ENCODE data around the gene PXMP4. TPM values are rescaled to one million over a fixed set of nuclear protein-coding genes. Genes with fewer than 3 reads are reported as not detected.

PXMP4 gene
- polyA plus RNA-seq, 1 donor from 2014 or later: 3.1 TPM

DNA sequence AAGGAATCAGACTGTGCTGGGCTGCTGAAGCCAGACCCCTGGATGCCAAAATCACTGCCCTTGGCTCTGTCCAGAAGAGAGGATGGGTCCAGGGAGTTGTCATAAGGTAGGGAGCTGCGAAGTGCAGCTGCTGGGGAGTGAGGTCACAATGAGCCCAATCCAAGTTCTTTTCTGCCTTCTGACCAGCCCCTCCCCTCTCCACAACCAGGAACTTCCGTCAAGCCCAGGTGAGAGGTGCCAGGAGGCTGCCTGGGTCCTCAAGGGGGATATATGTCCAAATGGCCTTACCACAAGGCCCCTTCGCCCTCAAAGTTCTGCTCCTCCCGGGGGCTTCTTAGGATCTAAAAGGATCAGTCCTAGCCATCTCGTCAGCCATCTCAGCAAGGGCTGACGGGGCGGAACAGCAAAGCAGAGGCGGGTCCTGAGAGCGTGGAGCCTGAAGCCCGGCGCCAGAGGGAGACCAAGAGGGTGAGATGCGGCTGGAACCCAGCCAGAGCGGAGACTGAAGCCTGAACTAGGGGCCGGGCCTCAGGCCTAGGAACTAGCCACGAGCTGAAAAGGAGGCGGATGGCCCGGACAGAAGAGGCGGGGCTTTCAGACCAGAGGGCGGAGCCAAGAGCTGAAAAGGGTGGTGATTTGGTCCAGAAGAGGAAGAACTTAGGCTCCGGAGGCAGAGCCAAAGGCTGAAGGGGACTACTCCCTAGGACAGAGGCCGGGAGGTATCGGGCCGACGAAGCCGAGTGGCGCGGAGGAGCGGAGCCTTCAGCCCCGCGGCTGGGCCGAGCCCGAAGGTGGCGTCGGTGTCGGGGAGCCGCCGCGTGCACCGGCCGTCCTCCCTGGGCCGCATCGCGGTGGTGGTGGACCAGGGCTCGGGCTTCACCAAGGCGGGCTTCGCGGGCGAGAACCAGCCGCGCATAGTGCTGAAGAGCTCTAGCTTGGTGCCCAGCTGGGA is 53.5 kb downstream of the PXMP4 start, which contains the start of gene ACTL10:
Gene ACTL10, plus strand, starts transcription at position 651 of the 952 bp plus-strand sequence. CDS start 555 bp downstream, outside the sequence.
- Histone ChIP-seq H3K4me2 (ENCODE audit: low read length) (no peak within 1 kb of the TSS), H3F3A (ENCODE audit: insufficient read depth, low read length, poor library complexity, severe bottlenecking) (no peaks in the 10 kb centered on the region), H3K4me3 (ENCODE audit: low read length) (no peak within 1 kb of the TSS), H2AFZ (ENCODE audit: low read depth, low read length) (no peak within 1 kb of the TSS), H3K27ac (ENCODE audit: low read length) (no peak within 1 kb of the TSS), H3K79me2 (replicated peaks; ENCODE audit: insufficient read depth, low read length) (no peaks in the 10 kb centered on the region), H3K36me3 (ENCODE audit: insufficient read depth, low read length) (no peaks in the 10 kb centered on the region), H4K20me1 (ENCODE audit: insufficient read depth) (no peaks in the 10 kb centered on the region), H3K9me3 (ENCODE audit: low read length) (no peaks in the 10 kb centered on the region), H3K27me3 (ENCODE audit: insufficient read depth, low read depth, low read length) (no peaks in the 10 kb centered on the region), H3K9ac (ENCODE audit: low read length) (no peak within 1 kb of the TSS), H3K9me2 (ENCODE audit: insufficient read depth, low read length) (no peaks in the 10 kb centered on the region)
- no peak for TF ChIP-seq EP300 (conservative IDR thresholded peaks at IDR 0.05; ENCODE audit: poor library complexity, severe bottlenecking)
- TF ChIP-seq, protein P1, sequence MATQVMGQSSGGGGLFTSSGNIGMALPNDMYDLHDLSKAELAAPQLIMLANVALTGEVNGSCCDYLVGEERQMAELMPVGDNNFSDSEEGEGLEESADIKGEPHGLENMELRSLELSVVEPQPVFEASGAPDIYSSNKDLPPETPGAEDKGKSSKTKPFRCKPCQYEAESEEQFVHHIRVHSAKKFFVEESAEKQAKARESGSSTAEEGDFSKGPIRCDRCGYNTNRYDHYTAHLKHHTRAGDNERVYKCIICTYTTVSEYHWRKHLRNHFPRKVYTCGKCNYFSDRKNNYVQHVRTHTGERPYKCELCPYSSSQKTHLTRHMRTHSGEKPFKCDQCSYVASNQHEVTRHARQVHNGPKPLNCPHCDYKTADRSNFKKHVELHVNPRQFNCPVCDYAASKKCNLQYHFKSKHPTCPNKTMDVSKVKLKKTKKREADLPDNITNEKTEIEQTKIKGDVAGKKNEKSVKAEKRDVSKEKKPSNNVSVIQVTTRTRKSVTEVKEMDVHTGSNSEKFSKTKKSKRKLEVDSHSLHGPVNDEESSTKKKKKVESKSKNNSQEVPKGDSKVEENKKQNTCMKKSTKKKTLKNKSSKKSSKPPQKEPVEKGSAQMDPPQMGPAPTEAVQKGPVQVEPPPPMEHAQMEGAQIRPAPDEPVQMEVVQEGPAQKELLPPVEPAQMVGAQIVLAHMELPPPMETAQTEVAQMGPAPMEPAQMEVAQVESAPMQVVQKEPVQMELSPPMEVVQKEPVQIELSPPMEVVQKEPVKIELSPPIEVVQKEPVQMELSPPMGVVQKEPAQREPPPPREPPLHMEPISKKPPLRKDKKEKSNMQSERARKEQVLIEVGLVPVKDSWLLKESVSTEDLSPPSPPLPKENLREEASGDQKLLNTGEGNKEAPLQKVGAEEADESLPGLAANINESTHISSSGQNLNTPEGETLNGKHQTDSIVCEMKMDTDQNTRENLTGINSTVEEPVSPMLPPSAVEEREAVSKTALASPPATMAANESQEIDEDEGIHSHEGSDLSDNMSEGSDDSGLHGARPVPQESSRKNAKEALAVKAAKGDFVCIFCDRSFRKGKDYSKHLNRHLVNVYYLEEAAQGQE (IDR thresholded peaks at IDR 0.05; ENCODE audit: borderline replicate concordance): no peak
- TF ChIP-seq, protein P2, sequence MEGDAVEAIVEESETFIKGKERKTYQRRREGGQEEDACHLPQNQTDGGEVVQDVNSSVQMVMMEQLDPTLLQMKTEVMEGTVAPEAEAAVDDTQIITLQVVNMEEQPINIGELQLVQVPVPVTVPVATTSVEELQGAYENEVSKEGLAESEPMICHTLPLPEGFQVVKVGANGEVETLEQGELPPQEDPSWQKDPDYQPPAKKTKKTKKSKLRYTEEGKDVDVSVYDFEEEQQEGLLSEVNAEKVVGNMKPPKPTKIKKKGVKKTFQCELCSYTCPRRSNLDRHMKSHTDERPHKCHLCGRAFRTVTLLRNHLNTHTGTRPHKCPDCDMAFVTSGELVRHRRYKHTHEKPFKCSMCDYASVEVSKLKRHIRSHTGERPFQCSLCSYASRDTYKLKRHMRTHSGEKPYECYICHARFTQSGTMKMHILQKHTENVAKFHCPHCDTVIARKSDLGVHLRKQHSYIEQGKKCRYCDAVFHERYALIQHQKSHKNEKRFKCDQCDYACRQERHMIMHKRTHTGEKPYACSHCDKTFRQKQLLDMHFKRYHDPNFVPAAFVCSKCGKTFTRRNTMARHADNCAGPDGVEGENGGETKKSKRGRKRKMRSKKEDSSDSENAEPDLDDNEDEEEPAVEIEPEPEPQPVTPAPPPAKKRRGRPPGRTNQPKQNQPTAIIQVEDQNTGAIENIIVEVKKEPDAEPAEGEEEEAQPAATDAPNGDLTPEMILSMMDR (IDR thresholded peaks at IDR 0.05; ENCODE audit: poor library complexity, severe bottlenecking): no peak
- no peak for TF ChIP-seq MXI1 (conservative IDR thresholded peaks at IDR 0.05; ENCODE audit: poor library complexity, severe bottlenecking)
- TF ChIP-seq TAF1 (IDR thresholded peaks at IDR 0.05; ENCODE audit: low read depth): no peak
- no peak for TF ChIP-seq RAD21 (conservative IDR thresholded peaks at IDR 0.05)
- TF ChIP-seq POLR2AphosphoS5 (IDR thresholded peaks at IDR 0.05): no peak
- no peak for TF ChIP-seq SMC3 (conservative IDR thresholded peaks at IDR 0.05; ENCODE audit: poor library complexity)
- no peak for TF ChIP-seq EZH2 (IDR thresholded peaks at IDR 0.05; ENCODE audit: borderline replicate concordance, insufficient read depth, low read length, poor library complexity, severe bottlenecking)

DNA sequence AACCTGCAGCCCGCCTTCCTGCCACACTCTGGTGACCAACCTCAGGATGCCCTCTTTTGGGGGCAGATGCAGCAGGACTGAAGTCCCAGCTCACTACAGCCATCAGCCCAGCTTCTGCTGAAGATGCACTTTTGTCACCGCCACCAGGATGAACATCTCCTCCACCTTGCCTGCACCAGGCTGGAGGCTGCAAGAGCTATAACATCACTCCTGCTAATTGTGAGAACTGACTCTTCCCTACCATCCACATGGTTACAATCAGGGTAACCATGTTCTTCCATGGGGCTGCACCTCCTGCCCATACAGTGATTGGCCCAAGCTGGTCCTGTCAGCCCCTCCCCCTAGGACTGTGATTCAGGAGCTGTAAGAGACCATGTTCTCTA is 55.4 kb downstream of the PXMP4 start:
- H4K20me1 ChIP-seq (ENCODE audit: insufficient read depth): no peaks in the 10 kb centered on the region
- no peak overlapping the region for H3K4me2 ChIP-seq (ENCODE audit: low read length)
- no peak overlapping the region for H2AFZ ChIP-seq (ENCODE audit: low read depth, low read length)
- no peaks in the 10 kb centered on the region for H3K9me2 ChIP-seq (ENCODE audit: insufficient read depth, low read length)
- H3K36me3 ChIP-seq (ENCODE audit: insufficient read depth, low read length): no peaks in the 10 kb centered on the region
- H3K9me3 ChIP-seq (ENCODE audit: low read length): no peaks in the 10 kb centered on the region
- H3K9ac ChIP-seq (ENCODE audit: low read length): no peak overlapping the region
- H3K4me3 ChIP-seq (ENCODE audit: low read length): peak overlapping the region; percentile 91
- no peaks in the 10 kb centered on the region for H3F3A ChIP-seq (ENCODE audit: insufficient read depth, low read length, poor library complexity, severe bottlenecking)
- H3K27me3 ChIP-seq (ENCODE audit: insufficient read depth, low read depth, low read length): no peaks in the 10 kb centered on the region
- H3K79me2 ChIP-seq (replicated peaks; ENCODE audit: insufficient read depth, low read length): no peaks in the 10 kb centered on the region
- no peak for TF ChIP-seq SMC3 (conservative IDR thresholded peaks at IDR 0.05; ENCODE audit: poor library complexity)
- TF ChIP-seq, protein P1 (IDR thresholded peaks at IDR 0.05; ENCODE audit: borderline replicate concordance): no peak
- no peak for TF ChIP-seq TAF1 (IDR thresholded peaks at IDR 0.05; ENCODE audit: low read depth)
- no peak for TF ChIP-seq EP300 (conservative IDR thresholded peaks at IDR 0.05; ENCODE audit: poor library complexity, severe bottlenecking)
- no peak for TF ChIP-seq POLR2AphosphoS5 (IDR thresholded peaks at IDR 0.05)
- no peak for TF ChIP-seq RAD21 (conservative IDR thresholded peaks at IDR 0.05)
- no peak for TF ChIP-seq MXI1 (conservative IDR thresholded peaks at IDR 0.05; ENCODE audit: poor library complexity, severe bottlenecking)
- TF ChIP-seq, protein P2 (IDR thresholded peaks at IDR 0.05; ENCODE audit: poor library complexity, severe bottlenecking): no peak
- H3K27ac ChIP-seq (ENCODE audit: low read length): no peak overlapping the region

Measured in neural cell (in vitro differentiated cells).